K562 (cell line): ENCODE results near the gene RTN4. TPM values are rescaled to one million over a fixed set of nuclear protein-coding genes. Genes with fewer than 3 reads are reported as not detected.

Source experiments
- BCOR ChIP-seq: fragments of 450-650 bp; IDR thresholded peaks from 2 replicates; pipeline ENCODE4 v1.6.1; 2016
- CGGBP1 ChIP-seq: fragments of 250-450 bp; sonication (Bioruptor Pico); IDR thresholded peaks from 2 replicates; pipeline ENCODE4 v1.9.0; 2021; ENCODE audit warnings: mild to moderate bottlenecking
- DNMT1 ChIP-seq: fragments of 450-650 bp; IDR thresholded peaks from 2 replicates; pipeline ENCODE4 v1.6.1; 2016; ENCODE audit warnings: antibody characterized with exemption, mild to moderate bottlenecking
- GABPB1 ChIP-seq: sonication (generic); formaldehyde crosslinking; IDR thresholded peaks from 2 replicates; pipeline ENCODE4 v1.8.0; 2022; ENCODE audit warnings: mild to moderate bottlenecking, missing genetic modification reagents
- HIVEP1 ChIP-seq: fragments of 250-450 bp; sonication (Bioruptor Pico); IDR thresholded peaks from 2 replicates; pipeline ENCODE4 v1.4.0; 2020; ENCODE audit warnings: mild to moderate bottlenecking
- IFI16 ChIP-seq: fragments of 250-450 bp; sonication (Bioruptor Pico); IDR thresholded peaks from 2 replicates; pipeline ENCODE4 v2.1.2; 2022; ENCODE audit warnings: mild to moderate bottlenecking, inconsistent platforms
- KDM1A ChIP-seq, 2 experiments: fragments of 450-650 bp; IDR thresholded peaks; 2 replicates each; pipeline ENCODE4 v1.6.1; 2016; ENCODE audit warnings: mild to moderate bottlenecking in 2 of 2
- KLF16 ChIP-seq: IDR thresholded peaks from 2 replicates; pipeline ENCODE4 v1.6.1; 2016; ENCODE audit warnings: antibody characterized with exemption
- MECOM ChIP-seq: fragments of 250-450 bp; sonication (Bioruptor Pico); IDR thresholded peaks from 2 replicates; pipeline ENCODE4 v1.8.0; 2022; ENCODE audit warnings: inconsistent platforms
- PHF8 ChIP-seq: fragments of 200-600 bp; sonication (generic); IDR thresholded peaks from 2 replicates; pipeline ENCODE4 v1.6.1; 2012; ENCODE audit warnings: mixed run types, mild to moderate bottlenecking, inconsistent platforms, low read length, moderate library complexity, borderline replicate concordance
- PTBP1 ChIP-seq: fragments of 200-400 bp; formaldehyde crosslinking; IDR thresholded peaks from 2 replicates; pipeline ENCODE4 v1.6.1; 2017; ENCODE audit warnings: low read depth, low read length
- SREBF1 ChIP-seq: fragments of 150-350 bp; IDR thresholded peaks from 2 replicates; pipeline ENCODE4 v1.6.1; 2014; ENCODE audit warnings: antibody characterized with exemption, low read depth, low read length, borderline replicate concordance
- SRSF3 ChIP-seq: fragments of 200-400 bp; formaldehyde crosslinking; IDR thresholded peaks from 2 replicates; pipeline ENCODE4 v1.6.1; 2016; ENCODE audit warnings: mild to moderate bottlenecking, low read length, moderate library complexity; ENCODE audit not compliant: insufficient read depth
- TAF7 ChIP-seq: fragments of 450-650 bp; IDR thresholded peaks from 2 replicates; pipeline ENCODE4 v1.6.1; 2016; ENCODE audit warnings: missing genetic modification characterization, missing compliant biosample characterization
- TCF3 ChIP-seq: sonication (generic); formaldehyde crosslinking; IDR thresholded peaks from 2 replicates; pipeline ENCODE4 v1.4.0; 2020; ENCODE audit warnings: mild to moderate bottlenecking, missing genetic modification reagents
- TEAD2 ChIP-seq: fragments of 450-650 bp; IDR thresholded peaks from 2 replicates; pipeline ENCODE4 v1.6.1; 2016; ENCODE audit warnings: missing genetic modification characterization, control low read depth, missing compliant biosample characterization
- THAP7 ChIP-seq: fragments of 250-450 bp; sonication (Bioruptor Pico); IDR thresholded peaks from 2 replicates; pipeline ENCODE4 v1.5.0; 2021
- ZNF449 ChIP-seq: fragments of 250-450 bp; sonication (Bioruptor Pico); IDR thresholded peaks from 2 replicates; pipeline ENCODE4 v1.8.0; 2022; ENCODE audit warnings: moderate library complexity, mild to moderate bottlenecking, inconsistent platforms
- ZNF609 ChIP-seq: sonication (generic); formaldehyde crosslinking; IDR thresholded peaks from 2 replicates; pipeline ENCODE4 v1.8.1; 2023; ENCODE audit warnings: missing genetic modification reagents, mild to moderate bottlenecking, borderline replicate concordance
- ZNF696 ChIP-seq: fragments of 250-450 bp; sonication (Bioruptor Pico); conservative IDR thresholded peaks from 2 replicates; pipeline ENCODE4 v1.4.0; 2020; ENCODE audit warnings: mild to moderate bottlenecking, moderate library complexity
- polyA plus RNA-seq, 8 experiments: library from polyadenylated mRNA; depleted of rRNA in 4 of 8; stranded (reverse) in 5 of 8; unstranded in 3 of 8; fragments of >200 nt; fragmentation: Nextera tagmentation in 2 of 8; fragmentation: Illumina TruSeq in 1 of 8; extraction: Ambion mirVana in 2 of 8; extraction: Trizol in 1 of 8; gene quantifications; 2 replicates each; pipeline versions ENCODE4 v1.2.1 to v1.2.3, GENCODE V29; 2011 to 2014; ENCODE audit warnings: inconsistent platforms in 1 of 8, missing spikeins in 1 of 8
- total RNA-seq, 7 experiments: library from RNA; depleted of rRNA in 6 of 7; stranded (reverse); fragments of >200 nt in 6 of 7; fragmentation: Illumina TruSeq in 2 of 7; extraction: Trizol in 2 of 7; gene quantifications; 2 replicates each; pipeline versions ENCODE4 v1.2.1 to v1.2.3, GENCODE V29; 2011 to 2021; ENCODE audit warnings: low replicate concordance in 1 of 7

The RTN4 gene
- total and polyA plus RNA-seq, 9 of the 15 experiments (the other 6 are each of a cell fraction or from before 2014, with no cell fraction given), result 73.0 to 248 (median 116) TPM

- TF ChIP-seq ZNF609 (CRISPR knock-in tag) (no peak), TAF7 (tag) (no peak), BCOR (no peak), KDM1A (IDR thresholded peaks at IDR 0.05) (no peak), GABPB1 (no peak), THAP7 (CRISPR knock-in tag) (no peak), ZNF696 (CRISPR knock-in tag) (no peak), PTBP1 (no peak), IFI16 (CRISPR knock-in tag) (no peak), SREBF1 (no peak), DNMT1 (no peak), ZNF449 (CRISPR knock-in tag) (no peak), HIVEP1 (CRISPR knock-in tag) (no peak), PHF8 (no peak), CGGBP1 (CRISPR knock-in tag) (no peak), SRSF3 (no peak), KLF16 (no peak), TEAD2 (tag) (no peak), MECOM (CRISPR knock-in tag) (peak; percentile 80; the same call in 1 of the 2 replicates), TCF3 (CRISPR knock-in tag) (peak; percentile 58)
Observed at GRCh38 chr2:55056024-55056521, 5.8 kb upstream of the RTN4 start (continued).
